NT2/D1 (cell line): ENCODE data around the gene SLC24A3.

Experiments used
- SUZ12 ChIP-seq: IDR thresholded peaks from 2 replicates; pipeline ENCODE4 v1.6.1; 2011; ENCODE audit not compliant: insufficient read length, insufficient read depth; ENCODE audit errors: extremely low read depth
- ZNF274 ChIP-seq: IDR thresholded peaks from 2 replicates; pipeline ENCODE4 v1.6.1; 2011; ENCODE audit warnings: mild to moderate bottlenecking, low read depth, low read length

DNA sequence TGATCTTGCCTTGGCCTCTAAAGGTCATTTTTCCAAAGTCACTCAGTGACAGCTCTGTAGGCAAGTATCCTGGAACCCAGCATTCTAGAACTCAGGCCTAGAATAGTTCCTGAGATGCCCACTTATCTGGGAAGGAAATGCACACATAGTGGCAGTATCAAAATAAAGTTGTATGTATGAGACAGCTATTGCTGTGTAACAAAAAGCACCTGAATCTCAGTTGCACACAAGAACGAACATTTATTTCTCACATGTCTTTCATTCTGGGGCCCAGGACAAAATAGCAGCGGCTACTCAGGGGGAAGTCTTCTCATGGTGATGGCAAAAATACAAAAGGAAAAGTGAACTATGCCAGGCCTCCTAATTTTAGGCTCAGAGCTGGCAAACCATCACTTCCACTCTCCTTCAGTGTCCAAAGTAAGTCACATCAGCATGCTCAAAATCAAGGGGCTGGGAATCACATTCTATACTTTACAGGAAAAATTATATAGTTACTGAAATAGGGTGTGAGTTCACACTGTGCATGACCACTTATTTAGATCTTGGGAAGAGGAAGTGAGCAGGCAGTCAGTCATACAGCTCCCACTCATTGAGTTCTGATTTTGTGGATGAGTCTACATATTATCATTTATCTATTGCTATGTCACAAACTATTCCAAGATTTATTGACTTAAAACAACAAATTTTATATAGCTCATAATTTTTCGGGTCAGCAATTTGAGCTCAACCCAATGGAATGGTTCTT, 412.0 kb downstream of the SLC24A3 start:
- TF ChIP-seq SUZ12 (no peak), ZNF274 (no peak)
